Activated CD4-positive, alpha-beta T cell treated with anti-CD3 and anti-CD28 coated beads, Interleukin-2, amount 10 ng/mL, durations not matched to agents 7 days and 5 days (primary cell): Measurements from ENCODE around the gene SETD7. TPM values are rescaled to one million over a fixed set of nuclear protein-coding genes. Genes with fewer than 3 reads are reported as not detected.

Source experiments
- CTCF ChIA-PET: fragments of 350-600 bp; sonication (Branson Sonifier 250); formaldehyde crosslinking; loops from one replicate; lab custom pipeline; 2021; ENCODE audit warnings: antibody characterized with exemption; lab: Charles Lee
- POLR2A ChIA-PET: fragments of 350-600 bp; sonication (Branson Sonifier 250); formaldehyde crosslinking; loops from one replicate; lab custom pipeline; 2021; ENCODE audit warnings: antibody characterized with exemption; lab: Charles Lee
- DNase-seq: peaks from one replicate; pipeline ENCODE4 v3.0.0-alpha.2; 2020
- H3K27ac Mint-ChIP-seq: one replicate; pipeline ENCODE4 v1.8.0; 2021; ENCODE audit warnings: mild to moderate bottlenecking, moderate library complexity, mixed read lengths
- H3K27me3 Mint-ChIP-seq: one replicate; pipeline ENCODE4 v1.8.0; 2021; ENCODE audit warnings: mixed read lengths
- H3K36me3 Mint-ChIP-seq: one replicate; pipeline ENCODE4 v1.8.0; 2021; ENCODE audit warnings: low read depth, mixed read lengths
- H3K4me1 Mint-ChIP-seq: one replicate; pipeline ENCODE4 v1.8.0; 2021; ENCODE audit warnings: mixed read lengths
- H3K4me3 Mint-ChIP-seq: one replicate; pipeline ENCODE4 v1.8.0; 2021; ENCODE audit warnings: mild to moderate bottlenecking, moderate library complexity, mixed read lengths
- H3K9me3 Mint-ChIP-seq: one replicate; pipeline ENCODE4 v1.8.0; 2021; ENCODE audit warnings: mixed read lengths
- total RNA-seq, 2 experiments: library from RNA; stranded (reverse); gene quantifications; one replicate each; pipeline ENCODE4 v1.2.3, GENCODE V29; 2021

The SETD7 gene
- total RNA-seq, 2 experiments from 2014 or later = 5.8 to 6.7 TPM

GRCh38 chr4:139563515-139563914 lies 7.5 kb upstream of the SETD7 start:
- POLR2A ChIA-PET = no interaction called here
- no peaks in the 10 kb centered on the region for H3K36me3 Mint-ChIP-seq
- no peaks in the 10 kb centered on the region for H3K9me3 Mint-ChIP-seq
- no peak for DNase-seq
- peaks cover 9% of the 10 kb centered on the region for H3K27me3 Mint-ChIP-seq
- H3K4me3 Mint-ChIP-seq = no peak overlapping the region
- H3K27ac Mint-ChIP-seq = no peak overlapping the region
- peaks cover 19% of the 10 kb centered on the region for H3K4me1 Mint-ChIP-seq
- CTCF ChIA-PET = no interaction called here

- DNase-seq = no peak
- H3K4me3 Mint-ChIP-seq = no peak overlapping the region
- no peak overlapping the region for H3K27ac Mint-ChIP-seq
Observed at GRCh38 chr4:139562839-139563238, 6.8 kb upstream of the SETD7 start.

GRCh38 chr4:139562067-139562684 lies 6.2 kb upstream of the SETD7 start:
- DNase-seq = no peak
- ChIA-PET CTCF (interaction anchor here (1.2 kb wide), 1 partner anchor 84 kb away, joined by 3 read pairs; no protein-coding TSS in a partner anchor), POLR2A (no interaction called here)
- peaks cover 20% of the 10 kb centered on the region for H3K27me3 Mint-ChIP-seq
- H3K4me3 Mint-ChIP-seq = no peak overlapping the region
- no peaks in the 10 kb centered on the region for H3K36me3 Mint-ChIP-seq
- H3K27ac Mint-ChIP-seq = no peak overlapping the region
- no peaks in the 10 kb centered on the region for H3K9me3 Mint-ChIP-seq
- peaks cover 29% of the 10 kb centered on the region for H3K4me1 Mint-ChIP-seq

More at GRCh38 chr4:139562839-139563238, 6.8 kb upstream of the SETD7 start:
- Mint-ChIP-seq H3K9me3 (no peaks in the 10 kb centered on the region), H3K36me3 (no peaks in the 10 kb centered on the region), H3K4me1 (peaks cover 22% of the 10 kb centered on the region), H3K27me3 (peaks cover 14% of the 10 kb centered on the region)
- ChIA-PET CTCF (interaction anchor here (1.2 kb wide), 1 partner anchor 84 kb away, joined by 3 read pairs; no protein-coding TSS in a partner anchor), POLR2A (no interaction called here)

- H3K9me3 Mint-ChIP-seq = no peaks in the 10 kb centered on the region
- peaks cover 32% of the 10 kb centered on the region for H3K4me1 Mint-ChIP-seq
- H3K4me3 Mint-ChIP-seq = no peak overlapping the region
- POLR2A ChIA-PET = no interaction called here
- CTCF ChIA-PET = interaction anchor here (0.7 kb wide), 1 partner anchor 251 kb away, joined by 4 read pairs; no protein-coding TSS in a partner anchor
- no peaks in the 10 kb centered on the region for H3K36me3 Mint-ChIP-seq
- H3K27ac Mint-ChIP-seq = peak overlapping the region; percentile 80
- peaks cover 24% of the 10 kb centered on the region for H3K27me3 Mint-ChIP-seq
- DNase-seq = no peak
Observed at GRCh38 chr4:139560406-139561104, 4.5 kb upstream of the SETD7 start.

- ChIA-PET CTCF (interaction anchor here (0.8 kb wide), 1 partner anchor 153 kb away, joined by 3 read pairs; no protein-coding TSS in a partner anchor), POLR2A (no interaction called here)
- H3K4me1 Mint-ChIP-seq = peaks cover 38% of the 10 kb centered on the region
- H3K9me3 Mint-ChIP-seq = no peaks in the 10 kb centered on the region
- DNase-seq = no peak
- H3K27me3 Mint-ChIP-seq = peaks cover 24% of the 10 kb centered on the region
- no peak overlapping the region for H3K27ac Mint-ChIP-seq
- H3K4me3 Mint-ChIP-seq = no peak overlapping the region
- H3K36me3 Mint-ChIP-seq = no peaks in the 10 kb centered on the region
Observed at GRCh38 chr4:139559687-139560086, 3.7 kb upstream of the SETD7 start.

GRCh38 chr4:139559089-139559479 lies 3.1 kb upstream of the SETD7 start:
- peaks cover 24% of the 10 kb centered on the region for H3K27me3 Mint-ChIP-seq
- ChIA-PET POLR2A (no interaction called here), CTCF (interaction anchor here (0.8 kb wide), 1 partner anchor 153 kb away, joined by 3 read pairs; no protein-coding TSS in a partner anchor)
- H3K27ac Mint-ChIP-seq = no peak overlapping the region
- H3K4me1 Mint-ChIP-seq = peaks cover 44% of the 10 kb centered on the region
- H3K36me3 Mint-ChIP-seq = no peaks in the 10 kb centered on the region
- H3K4me3 Mint-ChIP-seq = no peak overlapping the region
- no peaks in the 10 kb centered on the region for H3K9me3 Mint-ChIP-seq
- DNase-seq = no peak

GRCh38 chr4:139558235-139559088 lies 2.4 kb upstream of the SETD7 start:
- no peak overlapping the region for H3K27ac Mint-ChIP-seq
- no peaks in the 10 kb centered on the region for H3K36me3 Mint-ChIP-seq
- DNase-seq = no peak
- ChIA-PET POLR2A (no interaction called here), CTCF (no interaction called here)
- H3K27me3 Mint-ChIP-seq = peaks cover 24% of the 10 kb centered on the region
- no peak overlapping the region for H3K4me3 Mint-ChIP-seq
- peaks cover 48% of the 10 kb centered on the region for H3K4me1 Mint-ChIP-seq
- H3K9me3 Mint-ChIP-seq = no peaks in the 10 kb centered on the region

GRCh38 chr4:139557556-139558110 lies 1.6 kb upstream of the SETD7 start:
- H3K4me1 Mint-ChIP-seq = peaks cover 48% of the 10 kb centered on the region
- peaks cover 24% of the 10 kb centered on the region for H3K27me3 Mint-ChIP-seq
- peak overlapping the region; percentile 96 for H3K27ac Mint-ChIP-seq
- peak; percentile 14 for DNase-seq
- no peaks in the 10 kb centered on the region for H3K9me3 Mint-ChIP-seq
- peak overlapping the region; percentile 87 for H3K4me3 Mint-ChIP-seq
- ChIA-PET POLR2A (no interaction called here), CTCF (interaction anchor here (0.8 to 2.2 kb wide), 7 partner anchors 9 to 333 kb away, joined by 3 to 7 read pairs (median 4); no protein-coding TSS in a partner anchor)
- no peaks in the 10 kb centered on the region for H3K36me3 Mint-ChIP-seq

GRCh38 chr4:139556724-139557555 lies 921 bp upstream of the SETD7 start:
- Mint-ChIP-seq H3K36me3 (no peaks in the 10 kb centered on the region), H3K4me3 (peak overlapping the region; percentile 87), H3K27me3 (peaks cover 24% of the 10 kb centered on the region), H3K4me1 (peaks cover 53% of the 10 kb centered on the region), H3K27ac (peak overlapping the region; percentile 96), H3K9me3 (no peaks in the 10 kb centered on the region)
- POLR2A ChIA-PET = no interaction called here
- peak; percentile 48 for DNase-seq
- CTCF ChIA-PET = interaction anchor here (0.6 to 2.2 kb wide), 8 partner anchors 9 to 530 kb away, joined by 3 to 7 read pairs (median 4); no protein-coding TSS in a partner anchor

- Mint-ChIP-seq H3K27me3 (peaks cover 24% of the 10 kb centered on the region), H3K36me3 (no peaks in the 10 kb centered on the region), H3K27ac (peak overlapping the region; percentile 96), H3K9me3 (no peaks in the 10 kb centered on the region), H3K4me3 (peak overlapping the region; percentile 93), H3K4me1 (peaks cover 46% of the 10 kb centered on the region)
- POLR2A ChIA-PET = interaction anchor here (0.6 kb wide), 1 partner anchor 143 kb away, joined by 3 read pairs; no protein-coding TSS in a partner anchor
- CTCF ChIA-PET = interaction anchor here (2.2 kb wide), 1 partner anchor 13 kb away, joined by 7 read pairs; no protein-coding TSS in a partner anchor
- no peak for DNase-seq
Observed at GRCh38 chr4:139555705-139556070, 331 bp downstream of the SETD7 start.

- Mint-ChIP-seq H3K9me3 (no peaks in the 10 kb centered on the region), H3K36me3 (no peaks in the 10 kb centered on the region), H3K4me3 (peak overlapping the region; percentile 93), H3K4me1 (peaks cover 41% of the 10 kb centered on the region), H3K27me3 (peaks cover 24% of the 10 kb centered on the region), H3K27ac (peak overlapping the region; percentile 97)
- DNase-seq = peak; percentile 90
- ChIA-PET CTCF (interaction anchor here (1.0 kb wide), 1 partner anchor 72 kb away, joined by 3 read pairs; no protein-coding TSS in a partner anchor), POLR2A (interaction anchor here (0.6 to 1.1 kb wide), 3 partner anchors 9 to 143 kb away, joined by 3 to 4 read pairs (median 3); no protein-coding TSS in a partner anchor)
Observed at GRCh38 chr4:139554893-139555704, 920 bp downstream of the SETD7 start.
